ENCODE data around the gene PIH1D1.

GRCh38 chr19:49442354-49442753 lies 9.3 kb downstream of the PIH1D1 start:
- TF ChIP-seq CTCF (IDR thresholded peaks at IDR 0.05) = no peak
- no peak for TF ChIP-seq POLR2A (IDR thresholded peaks at IDR 0.05)
